T47D (cell line): ENCODE measurements around the gene LZTR1.
"Not testable (repeated sequence)": the region's sequence is repeated elsewhere in the genome, so short reads cannot be mapped to it uniquely, and the experiment has no call there.

Experiments
- DNase-seq, 2 experiments: peaks; one replicate each; pipeline versions ENCODE4 v3.0.0 to v3.0.0-alpha.2; 2011 to 2012; ENCODE audit warnings: low read depth in 1 of 2, low spot score in 1 of 2
- JUND ChIP-seq: IDR thresholded peaks from 2 replicates; pipeline ENCODE4 v1.6.1; 2012; ENCODE audit warnings: low read depth
- in situ Hi-C: cut with HindIII; loops from 2 replicates; pipeline ENCODE4 v1.10.0; 2016; ENCODE audit warnings: low sequenced_read_pairs, low pct_unique_long_range_greater_than_20kb

Gene LZTR1

GRCh38 chr22:21041937-21042336 lies 59.8 kb downstream of the LZTR1 start:
- TF ChIP-seq JUND = no peak
- in situ Hi-C loops = no loop called here
- DNase-seq = no peak

DNA sequence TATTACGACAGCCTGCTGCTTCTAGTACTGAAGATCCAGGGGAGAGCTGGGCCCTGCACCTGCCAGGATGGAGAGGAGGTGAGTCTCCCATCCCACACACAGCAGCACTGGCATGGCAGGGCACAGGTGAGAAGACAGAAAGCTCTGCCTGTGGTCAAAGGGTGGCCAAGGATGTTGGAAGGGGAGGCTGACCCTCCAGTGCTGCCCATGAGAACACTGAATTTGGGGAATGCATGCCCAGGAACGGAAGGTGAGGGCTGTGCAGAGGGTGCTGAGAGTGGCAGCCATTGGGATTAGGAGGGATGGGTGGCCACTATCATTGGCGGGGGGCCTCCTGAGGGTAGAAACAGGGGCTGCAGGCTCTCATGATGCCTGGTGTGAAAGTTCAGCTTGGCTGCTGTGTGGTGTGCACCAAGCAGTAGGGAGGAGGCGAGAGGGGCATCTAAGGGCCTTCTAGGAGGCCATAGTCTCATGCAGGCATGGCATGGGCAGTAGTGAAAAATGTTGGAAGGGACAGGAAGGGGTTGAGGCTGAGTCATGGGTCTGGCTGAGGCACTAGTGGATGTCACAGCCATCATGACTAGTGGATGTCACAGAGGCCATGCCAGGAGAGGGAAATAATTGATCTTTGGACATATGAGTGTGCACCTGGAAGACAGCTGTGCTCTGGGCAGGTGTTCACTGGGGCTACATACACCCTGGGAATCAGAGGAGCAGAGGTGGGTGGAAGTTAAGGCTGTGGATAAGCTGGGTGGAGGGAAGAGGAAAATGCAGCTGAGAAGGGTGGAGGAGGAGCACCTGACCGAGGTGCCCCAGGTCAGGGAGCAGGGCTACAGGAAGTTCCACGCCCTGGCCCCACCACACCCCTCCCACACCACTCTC lies 61.1 kb downstream of the LZTR1 start:
- no peak for DNase-seq
- in situ Hi-C loops = no loop called here
- no peak for TF ChIP-seq JUND

DNA sequence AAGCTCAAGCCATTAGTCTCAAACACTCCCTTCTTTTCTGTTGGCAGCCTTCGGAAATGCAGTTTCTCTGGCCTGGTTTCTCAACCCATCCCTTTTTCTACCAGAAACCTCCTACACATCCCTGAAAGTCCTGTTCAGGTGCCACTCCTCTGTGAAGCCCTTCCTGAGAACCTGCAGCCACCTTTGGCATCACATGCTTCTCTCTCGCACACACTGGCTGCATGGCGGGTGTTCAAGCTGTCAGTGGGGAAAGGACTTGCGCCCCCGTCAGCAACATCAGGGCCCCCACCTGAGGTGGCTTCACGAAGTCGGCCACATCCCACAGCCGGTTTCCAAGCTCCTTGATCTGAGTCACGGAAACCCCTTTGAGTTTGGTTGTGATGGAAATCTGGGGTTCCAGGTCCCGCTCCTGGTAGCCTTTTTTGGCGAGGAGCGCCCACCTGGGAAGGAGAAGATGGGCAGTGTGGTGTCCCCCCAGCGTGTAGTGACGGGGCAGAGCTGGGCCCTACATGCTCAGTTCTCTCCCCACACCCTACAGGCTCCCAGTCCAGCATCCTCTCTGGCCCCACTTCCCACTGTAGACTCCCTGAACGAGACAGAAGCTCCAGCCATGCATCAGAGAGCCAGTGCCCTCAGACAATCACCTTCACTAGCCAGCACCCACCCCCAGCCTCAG lies 61.9 kb downstream of the LZTR1 start:
- no peak for DNase-seq
- in situ Hi-C loops = no loop called here
- no peak for TF ChIP-seq JUND

- in situ Hi-C loops = no loop called here
- DNase-seq = no peak
- no peak for TF ChIP-seq JUND
Observed at GRCh38 chr22:21044931-21045584, 63.0 kb downstream of the LZTR1 start.

GRCh38 chr22:21045585-21046294 lies 63.6 kb downstream of the LZTR1 start, which contains the start of gene LRRC74B:
TSS of gene LRRC74B (plus strand) at chr22:21045946. CDS start at chr22:21045987, 41 bp downstream.
- TF ChIP-seq JUND = no peak
- DNase-seq = peak; percentile 86 to 93
- in situ Hi-C loops = no loop called here

- no peak for TF ChIP-seq JUND
- no peak for DNase-seq
- in situ Hi-C loops = no loop called here
Observed at GRCh38 chr22:21047035-21047661, 65.1 kb downstream of the LZTR1 start.

- DNase-seq = no peak
- in situ Hi-C loops = no loop called here
- no peak for TF ChIP-seq JUND
Observed at GRCh38 chr22:21047730-21048129, 65.6 kb downstream of the LZTR1 start.

DNA sequence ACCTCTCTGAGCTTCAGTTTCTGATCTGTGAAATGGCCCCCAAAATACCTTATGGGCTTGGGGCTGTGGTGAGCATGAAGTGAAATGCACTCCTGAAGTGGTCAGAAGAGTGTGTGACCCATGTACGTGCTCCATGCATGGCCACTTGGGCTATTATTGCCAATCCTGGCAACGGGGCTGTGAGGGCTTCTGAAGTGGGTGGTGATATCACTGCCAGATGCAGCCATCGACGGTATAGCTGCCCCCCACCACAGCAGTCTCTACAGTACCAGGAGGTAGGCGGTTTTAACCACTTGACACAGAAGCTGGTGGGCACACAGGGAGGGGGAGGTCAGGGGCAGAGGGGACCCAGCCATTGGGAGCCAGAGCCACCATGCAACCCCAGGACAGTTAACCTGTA lies 66.4 kb downstream of the LZTR1 start:
- DNase-seq, in situ Hi-C loops: not testable (repeated sequence)
